AG09319 (cell line): ENCODE data around the gene INKA2.

ENCODE experiments used
- DNase-seq: peaks from one replicate; pipeline ENCODE4 v3.0.0-alpha.2; 2010; ENCODE audit warnings: low read depth; ENCODE audit errors: extremely low read depth
- CTCF ChIP-seq: IDR thresholded peaks from 2 replicates; pipeline ENCODE4 v1.5.1; 2011; ENCODE audit warnings: low read depth, mild to moderate bottlenecking, inconsistent platforms, low read length, moderate library complexity

Gene INKA2

GRCh38 chr1:111735858-111736544 is 3.2 kb downstream of the INKA2 start:
- DNase-seq, result no peak
- no peak for TF ChIP-seq CTCF

GRCh38 chr1:111735321-111735720 is 3.9 kb downstream of the INKA2 start:
- TF ChIP-seq CTCF, result no peak
- DNase-seq, result no peak

- TF ChIP-seq CTCF, result no peak
- DNase-seq, result no peak
Measured at GRCh38 chr1:111734856-111735255, 4.3 kb downstream of the INKA2 start.

GRCh38 chr1:111734426-111734825 is 4.8 kb downstream of the INKA2 start:
- no peak for TF ChIP-seq CTCF
- DNase-seq, result no peak

- TF ChIP-seq CTCF, result no peak
- no peak for DNase-seq
Measured at GRCh38 chr1:111733992-111734341, 5.2 kb downstream of the INKA2 start.

GRCh38 chr1:111733183-111733991 is 5.8 kb downstream of the INKA2 start:
- peak; percentile 46 for DNase-seq

More at GRCh38 chr1:111733183-111733991, 5.8 kb downstream of the INKA2 start:
- TF ChIP-seq CTCF, result no peak
